ENCODE measurements around the gene NFIC. TPM values are rescaled to one million over a fixed set of nuclear protein-coding genes. Genes with fewer than 3 reads are reported as not detected.
A peak's percentile ranks its signal among the peaks of the same experiment; 100 is the strongest.

NFIC gene
- total and polyA plus RNA-seq, 4 donors: 12.8 to 100 (median 75.1) TPM

DNA sequence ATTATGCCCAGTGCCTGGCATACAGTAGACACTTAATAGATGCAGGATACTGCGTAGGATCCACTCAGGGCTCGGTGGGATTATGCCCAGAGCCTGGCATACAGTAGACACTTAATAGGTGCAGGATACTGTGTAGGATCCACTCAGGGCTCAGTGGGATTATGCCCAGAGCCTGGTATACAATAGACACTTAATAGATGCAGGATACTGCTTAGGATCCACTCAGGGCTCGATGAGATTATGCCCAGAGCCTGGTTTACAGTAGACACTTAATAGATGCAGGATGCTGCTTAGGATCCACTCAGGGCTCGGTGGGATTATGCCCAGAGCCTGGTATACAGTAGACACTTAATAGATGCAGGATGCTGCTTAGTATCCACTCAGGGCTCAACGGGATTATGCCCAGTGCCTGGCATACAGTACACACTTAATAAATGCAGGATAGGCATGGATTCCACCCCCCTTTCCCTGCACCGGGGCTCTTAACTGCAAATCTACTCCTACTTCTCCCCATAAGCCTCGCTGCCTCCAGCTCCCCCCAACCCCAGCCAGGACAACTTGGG lies 89.1 kb downstream of the NFIC start:
- no peaks in the 10 kb centered on the region for H3K9me3 ChIP-seq (ENCODE audit: control insufficient read depth in 4 of 4, low read length in 3 of 4)
- H3K27ac ChIP-seq (ENCODE audit: low read depth in 1 of 2, low read length in 2 of 2): no peak overlapping the region
- H3K9ac ChIP-seq (ENCODE audit: low read depth in 1 of 2, low read length in 2 of 2): no peak overlapping the region
- no peak overlapping the region for H3K4me3 ChIP-seq (ENCODE audit: low read depth in 1 of 3, low read length in 3 of 3)
- 92% methylated on average over 7 of the region's 7 CpGs for WGBS
- H3K36me3 ChIP-seq (ENCODE audit: control insufficient read depth in 4 of 4, insufficient read depth in 3 of 4, low read depth in 1 of 4, low read length in 3 of 4): peaks cover 24 to 60% (median 33%) of the 10 kb centered on the region in 4 donors
- no peaks in the 10 kb centered on the region for H3K27me3 ChIP-seq (ENCODE audit: control insufficient read depth in 4 of 4, insufficient read depth in 4 of 4, low read length in 3 of 4)
- no peak for DNase-seq (ENCODE audit: low spot score)
- peaks cover 3 to 38% (median 22%) of the 10 kb centered on the region in 4 donors for H3K4me1 ChIP-seq (ENCODE audit: control insufficient read depth in 4 of 4, insufficient read depth in 4 of 4, low read length in 3 of 4)
- no peak for TF ChIP-seq FOXA1 (IDR thresholded peaks at IDR 0.05)
- no peak for TF ChIP-seq GABPA (IDR thresholded peaks at IDR 0.05 in 1 of 2, conservative IDR thresholded peaks at IDR 0.05 in 1 of 2)
- TF ChIP-seq, protein P1, sequence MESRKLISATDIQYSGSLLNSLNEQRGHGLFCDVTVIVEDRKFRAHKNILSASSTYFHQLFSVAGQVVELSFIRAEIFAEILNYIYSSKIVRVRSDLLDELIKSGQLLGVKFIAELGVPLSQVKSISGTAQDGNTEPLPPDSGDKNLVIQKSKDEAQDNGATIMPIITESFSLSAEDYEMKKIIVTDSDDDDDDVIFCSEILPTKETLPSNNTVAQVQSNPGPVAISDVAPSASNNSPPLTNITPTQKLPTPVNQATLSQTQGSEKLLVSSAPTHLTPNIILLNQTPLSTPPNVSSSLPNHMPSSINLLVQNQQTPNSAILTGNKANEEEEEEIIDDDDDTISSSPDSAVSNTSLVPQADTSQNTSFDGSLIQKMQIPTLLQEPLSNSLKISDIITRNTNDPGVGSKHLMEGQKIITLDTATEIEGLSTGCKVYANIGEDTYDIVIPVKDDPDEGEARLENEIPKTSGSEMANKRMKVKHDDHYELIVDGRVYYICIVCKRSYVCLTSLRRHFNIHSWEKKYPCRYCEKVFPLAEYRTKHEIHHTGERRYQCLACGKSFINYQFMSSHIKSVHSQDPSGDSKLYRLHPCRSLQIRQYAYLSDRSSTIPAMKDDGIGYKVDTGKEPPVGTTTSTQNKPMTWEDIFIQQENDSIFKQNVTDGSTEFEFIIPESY (IDR thresholded peaks at IDR 0.05): no peak
- TF ChIP-seq FOXA2 (IDR thresholded peaks at IDR 0.05): no peak
- TF ChIP-seq HNF4A (conservative IDR thresholded peaks at IDR 0.05): no peak
- TF ChIP-seq RXRA (IDR thresholded peaks at IDR 0.05): no peak
- no peak for TF ChIP-seq HNF4G (IDR thresholded peaks at IDR 0.05)

DNA sequence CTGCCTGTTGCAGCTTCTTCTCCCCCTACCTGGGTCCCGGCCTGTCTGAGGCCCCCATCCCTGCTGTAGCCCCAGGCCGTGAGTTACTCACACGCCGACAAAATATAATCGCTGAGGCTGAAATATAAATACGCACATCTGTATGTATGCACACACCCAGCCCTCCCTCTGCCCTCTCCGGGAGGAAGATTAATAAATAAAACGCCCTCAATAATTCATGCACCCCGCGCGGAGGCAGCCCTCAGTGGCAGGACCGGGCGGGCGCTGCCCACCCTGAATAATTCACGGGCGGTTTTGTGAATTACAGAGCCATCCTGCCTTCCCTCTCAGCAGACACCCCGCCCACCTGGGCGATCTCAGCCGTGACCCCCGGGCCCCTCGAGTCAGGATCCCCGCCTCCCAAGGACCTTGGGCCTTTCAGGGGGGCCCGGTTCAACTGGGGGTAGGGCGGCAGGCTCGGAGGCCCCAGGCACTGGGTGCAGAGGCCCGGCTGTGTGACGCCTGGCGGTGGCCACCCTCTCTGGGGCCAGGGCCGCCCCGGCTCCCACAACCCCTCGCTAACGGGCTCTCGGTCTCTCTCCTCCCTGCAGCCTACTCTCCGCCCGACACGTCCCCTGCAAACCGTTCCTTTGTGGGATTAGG lies 89.7 kb downstream of the NFIC start:
- TF ChIP-seq RAD21 (IDR thresholded peaks at IDR 0.05) (no peak), SP1 (IDR thresholded peaks at IDR 0.05) (no peak), GABPA (IDR thresholded peaks at IDR 0.05 in 1 of 2, conservative IDR thresholded peaks at IDR 0.05 in 1 of 2) (no peak), RXRA (IDR thresholded peaks at IDR 0.05) (no peak), YY1 (IDR thresholded peaks at IDR 0.05) (no peak), NR2F2 (IDR thresholded peaks at IDR 0.05) (no peak), FOXA2 (IDR thresholded peaks at IDR 0.05) (no peak)
- TF ChIP-seq, protein P2, sequence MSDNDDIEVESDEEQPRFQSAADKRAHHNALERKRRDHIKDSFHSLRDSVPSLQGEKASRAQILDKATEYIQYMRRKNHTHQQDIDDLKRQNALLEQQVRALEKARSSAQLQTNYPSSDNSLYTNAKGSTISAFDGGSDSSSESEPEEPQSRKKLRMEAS (IDR thresholded peaks at IDR 0.05): no peak
- Histone ChIP-seq H3K36me3 (ENCODE audit: control insufficient read depth in 4 of 4, insufficient read depth in 3 of 4, low read depth in 1 of 4, low read length in 3 of 4) (peaks cover 24 to 55% (median 31%) of the 10 kb centered on the region in 4 donors), H3K4me1 (ENCODE audit: control insufficient read depth in 4 of 4, insufficient read depth in 4 of 4, low read length in 3 of 4) (peaks cover 3 to 36% (median 19%) of the 10 kb centered on the region in 4 donors), H3K27me3 (ENCODE audit: control insufficient read depth in 4 of 4, insufficient read depth in 4 of 4, low read length in 3 of 4) (no peaks in the 10 kb centered on the region), H3K9ac (ENCODE audit: low read depth in 1 of 2, low read length in 2 of 2) (no peak overlapping the region), H3K9me3 (ENCODE audit: control insufficient read depth in 4 of 4, low read length in 3 of 4) (no peaks in the 10 kb centered on the region), H3K4me3 (ENCODE audit: low read depth in 1 of 3, low read length in 3 of 3) (no peak overlapping the region), H3K27ac (ENCODE audit: low read depth in 1 of 2, low read length in 2 of 2) (no peak overlapping the region)
- DNase-seq (ENCODE audit: low spot score): no peak
- WGBS: 92% methylated on average over 37 of the region's 37 CpGs

DNA sequence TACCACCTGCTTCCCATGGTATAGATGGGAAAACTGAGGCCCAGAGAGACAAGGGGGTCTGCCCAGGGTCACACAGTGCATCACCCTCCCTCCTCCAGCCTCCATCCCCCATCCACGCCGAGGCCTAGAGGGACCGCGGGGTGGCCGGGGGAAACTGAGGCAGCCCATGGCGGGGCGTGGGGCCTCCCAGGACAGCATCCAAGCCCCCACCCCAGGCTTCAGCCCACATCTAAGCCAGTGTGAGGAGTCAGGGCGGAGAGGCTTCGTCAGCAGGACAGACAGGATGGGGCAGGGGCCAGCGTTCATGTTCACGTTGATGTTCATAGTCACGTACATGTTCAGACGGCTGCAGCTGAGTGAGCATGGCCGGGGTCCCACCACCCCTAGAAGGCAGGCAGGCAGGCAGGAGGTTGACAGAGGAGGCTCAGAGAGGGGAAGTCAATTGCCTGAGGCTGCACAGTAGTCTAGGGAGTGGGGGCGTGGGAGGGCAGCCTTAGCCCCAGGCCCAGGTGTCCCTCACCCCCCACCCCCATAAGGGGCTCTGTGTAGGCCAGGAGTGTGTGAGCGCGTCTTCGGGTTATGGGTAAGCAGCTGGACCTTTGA lies 90.6 kb downstream of the NFIC start:
- WGBS: 87% methylated on average over 18 of the region's 18 CpGs
- H3K4me1 ChIP-seq (ENCODE audit: control insufficient read depth in 4 of 4, insufficient read depth in 4 of 4, low read length in 3 of 4): peaks cover 3 to 35% (median 18%) of the 10 kb centered on the region in 4 donors
- H3K27me3 ChIP-seq (ENCODE audit: control insufficient read depth in 4 of 4, insufficient read depth in 4 of 4, low read length in 3 of 4): no peaks in the 10 kb centered on the region
- H3K9me3 ChIP-seq (ENCODE audit: control insufficient read depth in 4 of 4, low read length in 3 of 4): no peaks in the 10 kb centered on the region
- no peak for DNase-seq (ENCODE audit: low spot score)
- H3K27ac ChIP-seq (ENCODE audit: low read depth in 1 of 2, low read length in 2 of 2): peak overlapping the region in 1 of 2 donors; percentile 7
- no peak overlapping the region for H3K9ac ChIP-seq (ENCODE audit: low read depth in 1 of 2, low read length in 2 of 2)
- peaks cover 24 to 53% (median 30%) of the 10 kb centered on the region in 4 donors for H3K36me3 ChIP-seq (ENCODE audit: control insufficient read depth in 4 of 4, insufficient read depth in 3 of 4, low read depth in 1 of 4, low read length in 3 of 4)
- no peak overlapping the region for H3K4me3 ChIP-seq (ENCODE audit: low read depth in 1 of 3, low read length in 3 of 3)
- TF ChIP-seq, protein P3, sequence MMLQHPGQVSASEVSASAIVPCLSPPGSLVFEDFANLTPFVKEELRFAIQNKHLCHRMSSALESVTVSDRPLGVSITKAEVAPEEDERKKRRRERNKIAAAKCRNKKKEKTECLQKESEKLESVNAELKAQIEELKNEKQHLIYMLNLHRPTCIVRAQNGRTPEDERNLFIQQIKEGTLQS (IDR thresholded peaks at IDR 0.05): no peak
- TF ChIP-seq, protein P4, sequence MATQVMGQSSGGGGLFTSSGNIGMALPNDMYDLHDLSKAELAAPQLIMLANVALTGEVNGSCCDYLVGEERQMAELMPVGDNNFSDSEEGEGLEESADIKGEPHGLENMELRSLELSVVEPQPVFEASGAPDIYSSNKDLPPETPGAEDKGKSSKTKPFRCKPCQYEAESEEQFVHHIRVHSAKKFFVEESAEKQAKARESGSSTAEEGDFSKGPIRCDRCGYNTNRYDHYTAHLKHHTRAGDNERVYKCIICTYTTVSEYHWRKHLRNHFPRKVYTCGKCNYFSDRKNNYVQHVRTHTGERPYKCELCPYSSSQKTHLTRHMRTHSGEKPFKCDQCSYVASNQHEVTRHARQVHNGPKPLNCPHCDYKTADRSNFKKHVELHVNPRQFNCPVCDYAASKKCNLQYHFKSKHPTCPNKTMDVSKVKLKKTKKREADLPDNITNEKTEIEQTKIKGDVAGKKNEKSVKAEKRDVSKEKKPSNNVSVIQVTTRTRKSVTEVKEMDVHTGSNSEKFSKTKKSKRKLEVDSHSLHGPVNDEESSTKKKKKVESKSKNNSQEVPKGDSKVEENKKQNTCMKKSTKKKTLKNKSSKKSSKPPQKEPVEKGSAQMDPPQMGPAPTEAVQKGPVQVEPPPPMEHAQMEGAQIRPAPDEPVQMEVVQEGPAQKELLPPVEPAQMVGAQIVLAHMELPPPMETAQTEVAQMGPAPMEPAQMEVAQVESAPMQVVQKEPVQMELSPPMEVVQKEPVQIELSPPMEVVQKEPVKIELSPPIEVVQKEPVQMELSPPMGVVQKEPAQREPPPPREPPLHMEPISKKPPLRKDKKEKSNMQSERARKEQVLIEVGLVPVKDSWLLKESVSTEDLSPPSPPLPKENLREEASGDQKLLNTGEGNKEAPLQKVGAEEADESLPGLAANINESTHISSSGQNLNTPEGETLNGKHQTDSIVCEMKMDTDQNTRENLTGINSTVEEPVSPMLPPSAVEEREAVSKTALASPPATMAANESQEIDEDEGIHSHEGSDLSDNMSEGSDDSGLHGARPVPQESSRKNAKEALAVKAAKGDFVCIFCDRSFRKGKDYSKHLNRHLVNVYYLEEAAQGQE (IDR thresholded peaks at IDR 0.05): no peak
- no peak for TF ChIP-seq HNF4G (IDR thresholded peaks at IDR 0.05)
- TF ChIP-seq FOXA2 (IDR thresholded peaks at IDR 0.05): no peak
- TF ChIP-seq, protein P1 (IDR thresholded peaks at IDR 0.05): no peak
- TF ChIP-seq, protein P2 (IDR thresholded peaks at IDR 0.05): no peak
- no peak for TF ChIP-seq SP1 (IDR thresholded peaks at IDR 0.05)
- TF ChIP-seq GABPA (IDR thresholded peaks at IDR 0.05 in 1 of 2, conservative IDR thresholded peaks at IDR 0.05 in 1 of 2): no peak
- TF ChIP-seq TAF1 (conservative IDR thresholded peaks at IDR 0.05): no peak
- no peak for TF ChIP-seq YY1 (IDR thresholded peaks at IDR 0.05)
- no peak for TF ChIP-seq RXRA (IDR thresholded peaks at IDR 0.05)
